K562 (cell line): ENCODE measurements around the gene RERE. TPM values are rescaled to one million over a fixed set of nuclear protein-coding genes. Genes with fewer than 3 reads are reported as not detected.

Source experiments
- CBFA2T3 ChIP-seq: fragments of 450-650 bp; IDR thresholded peaks from 2 replicates; pipeline ENCODE4 v1.6.1; 2017
- CBX2 ChIP-seq: fragments of 200-600 bp; sonication (generic); IDR thresholded peaks from one replicate; pipeline ENCODE4 v1.6.1; 2012; ENCODE audit warnings: mild to moderate bottlenecking, low read length, inconsistent platforms; ENCODE audit not compliant: insufficient read depth, poor library complexity, severe bottlenecking
- CTBP1 ChIP-seq: fragments of 450-650 bp; IDR thresholded peaks from 2 replicates; pipeline ENCODE4 v1.6.1; 2016; ENCODE audit warnings: borderline replicate concordance
- HDAC1 ChIP-seq, 2 experiments: fragments of 450-650 bp; IDR thresholded peaks; 2 replicates each; pipeline ENCODE4 v1.6.1; 2016 to 2017; ENCODE audit warnings: inconsistent platforms in 1 of 2, mild to moderate bottlenecking in 1 of 2, moderate library complexity in 1 of 2
- HOMEZ ChIP-seq: fragments of 250-450 bp; sonication (Bioruptor Pico); IDR thresholded peaks from 2 replicates; pipeline ENCODE4 v1.4.0; 2020; ENCODE audit warnings: mild to moderate bottlenecking, moderate library complexity
- MAX ChIP-seq: sonication (generic); formaldehyde crosslinking; IDR thresholded peaks from 2 replicates; pipeline ENCODE4 v1.9.0; 2022; ENCODE audit warnings: mild to moderate bottlenecking, missing genetic modification reagents
- NR2C2 ChIP-seq, 2 experiments: fragments of 200-800 bp in 1 of 2; sonication (Bioruptor generic) in 1 of 2; sonication (generic) in 1 of 2; formaldehyde crosslinking in 1 of 2; IDR thresholded peaks; 2 replicates each; pipeline versions ENCODE4 v1.6.1 to v1.8.0; 2016 to 2022; ENCODE audit warnings: mild to moderate bottlenecking in 1 of 2, missing compliant biosample characterization in 1 of 2, missing genetic modification characterization in 1 of 2, missing genetic modification reagents in 1 of 2
- REST ChIP-seq, 2 experiments: fragments of 450-650 bp; formaldehyde crosslinking in 1 of 2; IDR thresholded peaks; 2 replicates each; pipeline versions ENCODE4 v1.4.0 to v1.6.1; 2014 to 2020; ENCODE audit warnings: mild to moderate bottlenecking in 2 of 2, borderline replicate concordance in 1 of 2, low read depth in 1 of 2
- SMARCA5 ChIP-seq: fragments of 450-650 bp; IDR thresholded peaks from 2 replicates; pipeline ENCODE4 v1.6.1; 2016
- TFE3 ChIP-seq: fragments of 450-650 bp; formaldehyde crosslinking; IDR thresholded peaks from 2 replicates; pipeline ENCODE4 v1.4.0; 2020; ENCODE audit warnings: mild to moderate bottlenecking, mixed read lengths
- TOE1 ChIP-seq, 2 experiments: fragments of 450-650 bp in 1 of 2; sonication (generic) in 1 of 2; formaldehyde crosslinking in 1 of 2; IDR thresholded peaks; 2 replicates each; pipeline versions ENCODE4 v1.7.1 to v1.8.0; 2016 to 2022; ENCODE audit warnings: borderline replicate concordance in 2 of 2, mild to moderate bottlenecking in 2 of 2, antibody characterized with exemption in 1 of 2, inconsistent platforms in 1 of 2, low read depth in 1 of 2, missing genetic modification reagents in 1 of 2, moderate library complexity in 1 of 2
- USF2 ChIP-seq: sonication (generic); formaldehyde crosslinking; IDR thresholded peaks from 2 replicates; pipeline ENCODE4 v1.5.0; 2020; ENCODE audit warnings: missing genetic modification reagents
- ZFP36 ChIP-seq: fragments of 150-350 bp; IDR thresholded peaks from 2 replicates; pipeline ENCODE4 v1.6.1; 2018; ENCODE audit warnings: low read length, low read depth; ENCODE audit not compliant: partially characterized antibody
- polyA plus RNA-seq, 8 experiments: library from polyadenylated mRNA; depleted of rRNA in 4 of 8; stranded (reverse) in 5 of 8; unstranded in 3 of 8; fragments of >200 nt; fragmentation: Nextera tagmentation in 2 of 8; fragmentation: Illumina TruSeq in 1 of 8; extraction: Ambion mirVana in 2 of 8; extraction: Trizol in 1 of 8; gene quantifications; 2 replicates each; pipeline versions ENCODE4 v1.2.1 to v1.2.3, GENCODE V29; 2011 to 2014; ENCODE audit warnings: inconsistent platforms in 1 of 8, missing spikeins in 1 of 8
- total RNA-seq, 7 experiments: library from RNA; depleted of rRNA in 6 of 7; stranded (reverse); fragments of >200 nt in 6 of 7; fragmentation: Illumina TruSeq in 2 of 7; extraction: Trizol in 2 of 7; gene quantifications; 2 replicates each; pipeline versions ENCODE4 v1.2.1 to v1.2.3, GENCODE V29; 2011 to 2021; ENCODE audit warnings: low replicate concordance in 1 of 7

Gene RERE
- total and polyA plus RNA-seq, 9 of the 15 experiments (the other 6 are each of a cell fraction or from before 2014, with no cell fraction given) = 3.0 to 51.5 (median 13.4) TPM

GRCh38 chr1:8396786-8397406 is 420.5 kb downstream of the RERE start (continued):
- TF ChIP-seq TOE1 (IDR thresholded peaks at IDR 0.05; ENCODE audit: borderline replicate concordance) (peak; percentile 91), TOE1 (CRISPR knock-in tag; IDR thresholded peaks at IDR 0.05; ENCODE audit: borderline replicate concordance, low read depth) (no peak), SMARCA5 (peak; percentile 25; the same call in 1 of the 2 replicates), HOMEZ (no peak), HDAC1 (IDR thresholded peaks at IDR 0.05) (0 out of 4 replicates have a peak, but pooled peaks of 1 of the 2 experiments have one; percentile 23), REST (IDR thresholded peaks at IDR 0.05; ENCODE audit: borderline replicate concordance) (peak; percentile 13; the same call in 1 of the 2 replicates), REST (CRISPR knock-in tag; IDR thresholded peaks at IDR 0.05; ENCODE audit: low read depth) (no peak), CTBP1 (peak; percentile 32; the same call in 1 of the 2 replicates), NR2C2 (CRISPR knock-in tag; IDR thresholded peaks at IDR 0.05) (no peak), NR2C2 (tag; IDR thresholded peaks at IDR 0.05) (no peak), CBX2 (no peak), USF2 (CRISPR knock-in tag) (peak; percentile 75), TFE3 (CRISPR knock-in tag) (peak; percentile 94), ZFP36 (peak; percentile 67), CBFA2T3 (peak; percentile 31; the same call in 1 of the 2 replicates), MAX (no peak; the same call in 1 of the 2 replicates)
